ENCODE measurements around the gene GFRA1.

- TF ChIP-seq CTCF (IDR thresholded peaks at IDR 0.05 in 8 of 11, conservative IDR thresholded peaks at IDR 0.05 in 3 of 11) (no peak), POLR2AphosphoS5 (IDR thresholded peaks at IDR 0.05) (no peak)
These were observed 162.3 kb downstream of the GFRA1 start for GRCh38 chr10:116110736-116111135.

Measured in spleen (tissue), 7 donors.